ENCODE data around the gene PSG2.
"Not testable (repeated sequence)": the region's sequence is repeated elsewhere in the genome, so short reads cannot be mapped to it uniquely, and the experiment has no call there.

DNA sequence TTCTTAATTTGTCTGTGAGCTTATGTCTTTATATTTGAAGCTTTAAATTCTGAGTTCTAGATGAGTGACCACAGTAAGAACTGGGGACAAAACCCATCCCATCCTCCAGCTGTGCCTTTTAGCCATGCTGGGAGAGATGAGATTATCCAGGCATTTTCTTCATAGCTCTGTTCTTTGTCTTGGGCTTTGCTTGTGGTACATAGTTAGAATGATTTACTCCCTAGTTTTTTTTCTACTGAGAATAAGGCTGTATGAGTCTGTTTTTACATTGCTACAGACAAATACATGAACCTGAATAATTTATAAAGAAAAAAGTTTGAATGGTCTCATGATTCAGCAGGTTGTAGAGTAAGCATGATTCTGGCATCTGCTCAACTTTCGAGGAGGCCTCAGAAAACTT, 24.9 kb upstream of the PSG2 start:
- TF ChIP-seq POLR2AphosphoS5 (IDR thresholded peaks at IDR 0.05) = not testable (repeated sequence)
- TF ChIP-seq, protein P1, sequence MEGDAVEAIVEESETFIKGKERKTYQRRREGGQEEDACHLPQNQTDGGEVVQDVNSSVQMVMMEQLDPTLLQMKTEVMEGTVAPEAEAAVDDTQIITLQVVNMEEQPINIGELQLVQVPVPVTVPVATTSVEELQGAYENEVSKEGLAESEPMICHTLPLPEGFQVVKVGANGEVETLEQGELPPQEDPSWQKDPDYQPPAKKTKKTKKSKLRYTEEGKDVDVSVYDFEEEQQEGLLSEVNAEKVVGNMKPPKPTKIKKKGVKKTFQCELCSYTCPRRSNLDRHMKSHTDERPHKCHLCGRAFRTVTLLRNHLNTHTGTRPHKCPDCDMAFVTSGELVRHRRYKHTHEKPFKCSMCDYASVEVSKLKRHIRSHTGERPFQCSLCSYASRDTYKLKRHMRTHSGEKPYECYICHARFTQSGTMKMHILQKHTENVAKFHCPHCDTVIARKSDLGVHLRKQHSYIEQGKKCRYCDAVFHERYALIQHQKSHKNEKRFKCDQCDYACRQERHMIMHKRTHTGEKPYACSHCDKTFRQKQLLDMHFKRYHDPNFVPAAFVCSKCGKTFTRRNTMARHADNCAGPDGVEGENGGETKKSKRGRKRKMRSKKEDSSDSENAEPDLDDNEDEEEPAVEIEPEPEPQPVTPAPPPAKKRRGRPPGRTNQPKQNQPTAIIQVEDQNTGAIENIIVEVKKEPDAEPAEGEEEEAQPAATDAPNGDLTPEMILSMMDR (IDR thresholded peaks at IDR 0.05) = not testable (repeated sequence)
